NCI-H446 treated with DMSO at 0.1 percent for 48 hours (cell line): ENCODE results near the gene GPRC5C.
"Not testable (repeated sequence)": the region's sequence is repeated elsewhere in the genome, so short reads cannot be mapped to it uniquely, and the experiment has no call there.

ENCODE experiments used
- DNase-seq: peaks from one replicate; lab custom pipeline; 2025; lab: John Stamatoyannopoulos, UW

Gene GPRC5C

GRCh38 chr17:74472890-74473289, 41.0 kb downstream of the GPRC5C start:
- DNase-seq, result no peak

DNA sequence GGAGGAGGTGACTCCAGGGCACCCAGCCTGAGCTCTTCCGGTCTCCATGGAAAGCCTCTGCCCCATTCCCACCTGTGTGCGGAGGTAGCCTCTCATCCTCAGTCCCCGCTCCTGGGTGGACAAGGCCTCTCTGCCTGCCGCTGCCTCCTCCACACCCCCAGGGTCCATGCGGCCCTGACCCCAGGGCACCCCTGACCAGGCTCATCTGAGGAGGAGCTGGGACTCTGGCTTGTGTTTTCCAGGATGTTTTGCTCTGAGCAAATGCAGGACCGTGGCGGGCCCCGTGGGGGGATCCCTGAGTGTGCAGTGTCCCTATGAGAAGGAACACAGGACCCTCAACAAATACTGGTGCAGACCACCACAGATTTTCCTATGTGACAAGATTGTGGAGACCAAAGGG, 41.4 kb downstream of the GPRC5C start:
- no peak for DNase-seq

DNA sequence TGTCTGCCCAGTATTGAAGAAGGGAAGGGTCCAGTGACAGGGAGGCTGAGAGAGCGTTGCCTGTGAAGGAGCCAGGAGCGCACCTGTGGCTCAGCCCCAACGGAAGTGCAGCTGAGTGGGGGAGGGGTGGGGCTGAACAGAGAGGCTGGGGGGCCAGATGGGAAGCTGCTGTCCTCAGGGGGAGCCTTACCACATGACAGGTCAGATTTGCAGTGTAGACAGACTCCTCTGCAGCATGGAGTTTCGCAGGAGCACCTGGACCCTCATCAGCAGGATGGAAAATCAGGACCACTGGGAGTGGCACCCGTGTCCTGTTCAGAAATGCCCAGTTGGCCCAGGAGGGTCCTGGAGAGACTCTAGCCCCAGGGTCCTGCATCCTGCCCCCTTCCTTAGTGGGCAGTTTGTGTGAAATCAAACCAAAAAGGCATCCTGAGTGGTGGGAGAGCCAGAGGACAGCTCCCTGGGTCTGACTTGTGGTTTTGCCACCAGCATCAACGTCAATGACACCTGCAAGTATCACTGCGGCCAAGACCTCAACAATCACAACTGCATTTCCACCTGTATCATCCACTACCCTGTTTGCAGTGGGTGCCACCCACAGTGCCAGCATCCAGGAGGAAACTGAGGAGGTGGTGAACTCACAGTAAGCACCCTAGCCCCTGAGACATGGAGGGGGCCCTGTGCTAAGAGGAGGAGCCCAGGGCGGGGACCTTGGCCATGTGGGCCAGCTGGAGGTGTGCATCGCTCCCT, 42.3 kb downstream of the GPRC5C start:
- DNase-seq, result no peak

GRCh38 chr17:74475189-74475588, 43.3 kb downstream of the GPRC5C start:
- no peak for DNase-seq

DNA sequence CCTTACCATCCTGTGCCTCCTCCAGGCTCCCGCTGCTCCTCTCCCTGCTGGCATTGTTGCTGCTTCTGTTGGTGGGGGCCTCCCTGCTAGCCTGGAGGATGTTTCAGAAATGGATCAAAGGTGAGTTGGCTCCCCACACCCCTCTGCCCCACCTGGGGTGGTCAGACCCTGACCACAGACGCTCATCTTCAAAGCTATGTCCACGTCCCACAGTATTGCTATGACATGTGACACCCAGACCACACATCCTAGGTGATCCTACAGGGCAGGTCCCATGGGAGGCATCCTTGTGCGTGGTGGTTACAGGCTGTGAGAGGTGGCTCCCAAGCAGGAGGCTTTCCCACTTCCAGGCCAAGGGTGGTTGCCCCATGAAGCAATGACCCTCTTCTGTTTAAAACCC, 45.5 kb downstream of the GPRC5C start:
- no peak for DNase-seq

- DNase-seq, result no peak
These were observed 46.7 kb downstream of the GPRC5C start for GRCh38 chr17:74478420-74479100.

- DNase-seq, result no peak
These were observed 48.4 kb downstream of the GPRC5C start for GRCh38 chr17:74480290-74480689.

- DNase-seq, result no peak
These were observed 49.7 kb downstream of the GPRC5C start for GRCh38 chr17:74481621-74482020.

- DNase-seq, result no peak
These were observed 52.2 kb downstream of the GPRC5C start for GRCh38 chr17:74484066-74484465.

- no peak for DNase-seq
These were observed 53.3 kb downstream of the GPRC5C start for GRCh38 chr17:74485022-74485743.

GRCh38 chr17:74485841-74486240, 54.0 kb downstream of the GPRC5C start:
- DNase-seq, result no peak

- DNase-seq, result not testable (repeated sequence)
These were observed 56.4 kb downstream of the GPRC5C start for GRCh38 chr17:74488276-74488675.

DNA sequence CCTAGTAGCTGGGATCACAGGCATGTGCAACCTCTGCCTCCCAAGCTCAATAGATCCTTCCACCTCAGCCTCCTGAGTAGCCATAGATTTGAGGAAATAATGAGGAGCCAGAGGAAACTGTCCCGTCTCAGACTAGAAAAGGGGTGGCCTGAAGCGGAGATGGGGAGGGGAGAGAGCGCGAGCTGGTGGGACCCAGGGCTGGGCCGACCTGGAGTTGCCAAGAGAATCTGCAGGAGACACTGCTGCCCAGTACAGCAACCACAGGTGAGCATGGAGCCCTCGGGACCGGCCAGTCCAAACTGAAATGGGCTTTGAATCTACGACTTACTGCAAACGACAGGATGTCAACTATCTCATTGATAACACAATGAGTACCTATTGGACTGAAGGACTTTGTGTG, 58.8 kb downstream of the GPRC5C start:
- no peak for DNase-seq

DNA sequence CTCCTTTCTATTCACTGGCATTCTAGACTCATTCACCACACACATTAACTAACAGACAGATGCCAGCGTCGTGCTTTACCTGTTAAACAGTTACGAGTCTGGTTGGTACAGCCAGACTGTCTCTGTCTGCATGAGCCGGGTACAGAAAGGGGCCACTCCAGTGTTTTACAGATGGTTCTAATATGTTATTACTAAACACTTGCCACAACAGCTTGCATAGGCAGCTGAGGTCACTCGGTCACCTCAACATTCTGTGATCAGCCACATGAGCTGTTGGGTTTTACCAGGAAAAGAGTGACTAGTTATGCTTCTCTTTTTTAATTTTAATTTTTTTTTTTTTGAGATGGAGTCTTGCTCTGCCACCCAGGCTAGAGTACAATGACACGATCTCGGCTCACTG, 59.7 kb downstream of the GPRC5C start:
- no peak for DNase-seq

GRCh38 chr17:74493331-74493833, 61.5 kb downstream of the GPRC5C start:
- DNase-seq, result no peak
